Aorta (tissue), 5 donors: Measurements from ENCODE around the gene ARF6. TPM values are rescaled to one million over a fixed set of nuclear protein-coding genes. Genes with fewer than 3 reads are reported as not detected.

Experiments used
- ATAC-seq: fragments of 200-7000 bp; cut with Tn5 transposase; one replicate; pipeline ENCODE4 v1.9.1; 2022; ENCODE audit warnings: moderate library complexity; ENCODE audit not compliant: low FRiP score
- DNase-seq, 2 donors: peaks; one replicate each; pipeline ENCODE4 v3.0.0-alpha.2; 2020
- H3K27ac ChIP-seq, 2 donors: one replicate each; pipeline ENCODE4 v1.5.1; 2013; ENCODE audit warnings: low read length in 2 of 2, mild to moderate bottlenecking in 2 of 2, moderate library complexity in 2 of 2, control low read depth in 1 of 2, inconsistent platforms in 1 of 2, low read depth in 1 of 2
- H3K27me3 ChIP-seq, 2 donors: one replicate each; pipeline ENCODE4 v1.6.1; 2013; ENCODE audit warnings: control low read depth in 1 of 2, low read length in 1 of 2, mild to moderate bottlenecking in 1 of 2, moderate library complexity in 1 of 2; ENCODE audit not compliant: insufficient read depth in 2 of 2, control insufficient read depth in 1 of 2
- H3K36me3 ChIP-seq, 2 donors: one replicate each; pipeline ENCODE4 v1.6.1; 2013; ENCODE audit warnings: control low read depth in 1 of 2, low read length in 1 of 2, mild to moderate bottlenecking in 1 of 2; ENCODE audit not compliant: insufficient read depth in 2 of 2, control insufficient read depth in 1 of 2
- H3K4me1 ChIP-seq, 2 donors: one replicate each; pipeline ENCODE4 v1.6.1; 2013; ENCODE audit warnings: low read length in 2 of 2, control low read depth in 1 of 2, mild to moderate bottlenecking in 1 of 2, moderate library complexity in 1 of 2; ENCODE audit not compliant: insufficient read depth in 2 of 2, control insufficient read depth in 1 of 2
- H3K4me3 ChIP-seq, 2 donors: one replicate each; pipeline ENCODE4 v1.5.1; 2013; ENCODE audit warnings: low read length in 2 of 2, control low read depth in 1 of 2, mild to moderate bottlenecking in 1 of 2
- H3K9me3 ChIP-seq: one replicate; pipeline ENCODE4 v1.6.1; 2013; ENCODE audit warnings: mild to moderate bottlenecking, low read length; ENCODE audit not compliant: control insufficient read depth
- WGBS, 2 donors: extraction: QIAGEN DNeasy Blood & Tissue Kit; methylation state at CpG; one replicate each; pipeline ENCODE4 v1.1.7; 2013; 5-methylcytosine and 5-hydroxymethylcytosine counted together
- intact Hi-C, 2 donors: fragments of 100-400 bp; cut with DNase I; formaldehyde crosslinking; loops; one replicate each; pipeline versions ENCODE4 v1.14.2 to v1.15.0; 2022
- polyA plus RNA-seq, 2 donors: library from polyadenylated mRNA; stranded (reverse); fragments of 200-250 nt; gene quantifications; one replicate each; pipeline ENCODE4 v1.2.3, GENCODE V29; 2013
- total RNA-seq, 2 donors: library from RNA; stranded (reverse); fragmentation: NEBNext Ultra II Directional; extraction: Animal tissue kit (Norgen Biotek cat#: 25700); gene quantifications; one replicate each; pipeline ENCODE4 v1.2.1, GENCODE V29; 2021
- donor health status: healthy with polysubstance abuse.
- donor health status: Bipolar disorder and iron deficiency.
- donor health status: DM: no; HTN: no; CAD: no.
- donor health status: DM: no; HTN: no; CAD: no.
- donor health status: DM: yes; HTN: yes; CAD: no.

Gene ARF6
- total and polyA plus RNA-seq, 4 donors: 26.8 to 64.0 (median 50.9) TPM

- no peak for DNase-seq
- H3K9me3 ChIP-seq: no peaks in the 10 kb centered on the region
- 0% methylated on average over 1 of the region's 1 CpG for WGBS, 2 donors
- no peak overlapping the region for H3K4me3 ChIP-seq
- H3K4me1 ChIP-seq: no peaks in the 10 kb centered on the region
- intact Hi-C loops: loop anchor here in 1 of 2 donors (5.0 kb wide), 1 partner anchor 74 kb away; no protein-coding TSS in a partner anchor
- H3K27ac ChIP-seq: no peak overlapping the region
- ATAC-seq: no peak
- no peaks in the 10 kb centered on the region for H3K36me3 ChIP-seq
- no peaks in the 10 kb centered on the region for H3K27me3 ChIP-seq
These were observed 15.5 kb downstream of the ARF6 start for GRCh38 chr14:49908433-49908782.

- DNase-seq (no peak), ATAC-seq (no peak)
- intact Hi-C loops: loop anchor here in 1 of 2 donors (5.0 kb wide), 1 partner anchor 73 kb away; no protein-coding TSS in a partner anchor
- 93% methylated on average over 4 of the region's 4 CpGs for WGBS, 2 donors
- no peaks in the 10 kb centered on the region for H3K4me1 ChIP-seq
- H3K36me3 ChIP-seq: no peaks in the 10 kb centered on the region
- H3K27me3 ChIP-seq: no peaks in the 10 kb centered on the region
- H3K9me3 ChIP-seq: no peaks in the 10 kb centered on the region
- H3K27ac ChIP-seq: no peak overlapping the region
- H3K4me3 ChIP-seq: no peak overlapping the region
These were observed 16.1 kb downstream of the ARF6 start for GRCh38 chr14:49909016-49909415.

GRCh38 chr14:49915085-49915484, 22.2 kb downstream of the ARF6 start:
- ATAC-seq (no peak), DNase-seq (no peak)
- intact Hi-C loops: no loop called here
- H3K27me3 ChIP-seq: no peaks in the 10 kb centered on the region
- H3K9me3 ChIP-seq: no peaks in the 10 kb centered on the region
- no peak overlapping the region for H3K4me3 ChIP-seq
- no peaks in the 10 kb centered on the region for H3K36me3 ChIP-seq
- no peak overlapping the region for H3K27ac ChIP-seq
- no peaks in the 10 kb centered on the region for H3K4me1 ChIP-seq

- no peak for ATAC-seq
- no peaks in the 10 kb centered on the region for H3K27me3 ChIP-seq
- intact Hi-C loops: no loop called here
- no peaks in the 10 kb centered on the region for H3K4me1 ChIP-seq
- no peaks in the 10 kb centered on the region for H3K36me3 ChIP-seq
- 96 to 97% methylated on average over 2 of the region's 2 CpGs for WGBS, 2 donors
- no peaks in the 10 kb centered on the region for H3K9me3 ChIP-seq
- DNase-seq: no peak
- H3K27ac ChIP-seq: no peak overlapping the region
- H3K4me3 ChIP-seq: no peak overlapping the region
These were observed 25.8 kb downstream of the ARF6 start for GRCh38 chr14:49918706-49919105.

GRCh38 chr14:49919825-49920659, 27.2 kb downstream of the ARF6 start:
- 60 to 72% methylated on average over 3 of the region's 3 CpGs for WGBS, 2 donors
- no peaks in the 10 kb centered on the region for H3K9me3 ChIP-seq
- no peak overlapping the region for H3K4me3 ChIP-seq
- intact Hi-C loops: no loop called here
- H3K36me3 ChIP-seq: no peaks in the 10 kb centered on the region
- DNase-seq (no peak), ATAC-seq (no peak)
- no peaks in the 10 kb centered on the region for H3K27me3 ChIP-seq
- no peak overlapping the region for H3K27ac ChIP-seq
- no peaks in the 10 kb centered on the region for H3K4me1 ChIP-seq

- no peaks in the 10 kb centered on the region for H3K9me3 ChIP-seq
- H3K4me1 ChIP-seq: no peaks in the 10 kb centered on the region
- H3K36me3 ChIP-seq: no peaks in the 10 kb centered on the region
- H3K27me3 ChIP-seq: no peaks in the 10 kb centered on the region
- intact Hi-C loops: no loop called here
- no peak overlapping the region for H3K27ac ChIP-seq
- H3K4me3 ChIP-seq: no peak overlapping the region
- DNase-seq (no peak), ATAC-seq (no peak)
- 93 to 96% methylated on average over 2 of the region's 2 CpGs for WGBS, 2 donors
These were observed 28.1 kb downstream of the ARF6 start for GRCh38 chr14:49920935-49921334.

GRCh38 chr14:49921401-49921800, 28.5 kb downstream of the ARF6 start:
- Histone ChIP-seq H3K4me3 (no peak overlapping the region), H3K27me3 (no peaks in the 10 kb centered on the region), H3K36me3 (no peaks in the 10 kb centered on the region), H3K9me3 (no peaks in the 10 kb centered on the region), H3K27ac (no peak overlapping the region), H3K4me1 (no peaks in the 10 kb centered on the region)
- 91% methylated on average over 1 of the region's 1 CpG for WGBS, 2 donors
- DNase-seq (no peak), ATAC-seq (no peak)
- intact Hi-C loops: no loop called here

GRCh38 chr14:49923442-49923841, 30.6 kb downstream of the ARF6 start:
- Histone ChIP-seq H3K4me3 (no peak overlapping the region), H3K36me3 (no peaks in the 10 kb centered on the region), H3K27me3 (no peaks in the 10 kb centered on the region), H3K4me1 (no peaks in the 10 kb centered on the region), H3K27ac (no peak overlapping the region), H3K9me3 (no peaks in the 10 kb centered on the region)
- 99 to 100% methylated on average over 1 of the region's 1 CpG for WGBS, 2 donors
- DNase-seq (no peak), ATAC-seq (no peak)
- intact Hi-C loops: no loop called here

- Histone ChIP-seq H3K9me3 (no peaks in the 10 kb centered on the region), H3K27ac (no peak overlapping the region), H3K4me1 (no peaks in the 10 kb centered on the region), H3K27me3 (no peaks in the 10 kb centered on the region), H3K36me3 (no peaks in the 10 kb centered on the region), H3K4me3 (no peak overlapping the region)
- no peak for ATAC-seq
- DNase-seq: no peak
- intact Hi-C loops: no loop called here
- WGBS, 2 donors: 69 to 94% methylated on average over 4 of the region's 4 CpGs
These were observed 31.0 kb downstream of the ARF6 start for GRCh38 chr14:49923881-49924280.
